HL-60 (cell line): ENCODE results near the gene SPACA4.
A peak's percentile ranks its signal among the peaks of the same experiment; 100 is the strongest.

Experiments used
- DNase-seq, 2 experiments: peaks; one replicate each; pipeline ENCODE4 v3.0.0-alpha.2; 2010 to 2020; ENCODE audit warnings: low read depth in 1 of 2, low spot score in 1 of 2
- H3K27ac ChIP-seq: fragments of 250-450 bp; sonication (Bioruptor Pico); replicated peaks from 2 replicates; pipeline ENCODE4 v1.5.1; 2020; ENCODE audit warnings: mild to moderate bottlenecking, moderate library complexity
- H3K27me3 ChIP-seq: fragments of 250-450 bp; sonication (Bioruptor Pico); 2 replicates; pipeline ENCODE4 v1.5.1; 2021; ENCODE audit warnings: mild to moderate bottlenecking, moderate library complexity; ENCODE audit not compliant: insufficient read depth, poor library complexity, severe bottlenecking
- H3K4me3 ChIP-seq: replicated peaks from 2 replicates; pipeline ENCODE4 v1.5.1; 2011; ENCODE audit warnings: mild to moderate bottlenecking, control low read depth, low read length; ENCODE audit not compliant: insufficient read depth
- CTCF ChIP-seq: IDR thresholded peaks from one replicate; pipeline ENCODE4 v1.5.1; 2011; ENCODE audit warnings: low read length, control low read depth, inconsistent platforms; ENCODE audit not compliant: insufficient read depth
- GABPA ChIP-seq: IDR thresholded peaks from 2 replicates; pipeline ENCODE4 v1.6.1; 2012; ENCODE audit warnings: low read depth
- POLR2AphosphoS5 ChIP-seq: IDR thresholded peaks from 2 replicates; pipeline ENCODE4 v1.6.1; 2012; ENCODE audit warnings: low read depth
- REST ChIP-seq: IDR thresholded peaks from 2 replicates; pipeline ENCODE4 v1.6.1; 2012; ENCODE audit warnings: low read depth; ENCODE audit not compliant: insufficient replicate concordance
- SPI1 ChIP-seq: IDR thresholded peaks from 2 replicates; pipeline ENCODE4 v1.6.1; 2012; ENCODE audit warnings: low read depth, mild to moderate bottlenecking, borderline replicate concordance

The SPACA4 gene

GRCh38 chr19:48578891-48579290, 27.7 kb upstream of the SPACA4 start:
- Histone ChIP-seq H3K27me3 (no peaks in the 10 kb centered on the region), H3K4me3 (no peak overlapping the region), H3K27ac (no peak overlapping the region)
- no peak for DNase-seq
- no peak for TF ChIP-seq CTCF
- no peak for TF ChIP-seq REST
- no peak for TF ChIP-seq SPI1
- no peak for TF ChIP-seq GABPA
- no peak for TF ChIP-seq POLR2AphosphoS5

GRCh38 chr19:48582168-48582567, 24.4 kb upstream of the SPACA4 start:
- Histone ChIP-seq H3K4me3 (no peak overlapping the region), H3K27ac (no peak overlapping the region), H3K27me3 (no peaks in the 10 kb centered on the region)
- no peak for DNase-seq
- no peak for TF ChIP-seq POLR2AphosphoS5
- no peak for TF ChIP-seq CTCF

GRCh38 chr19:48587387-48587786, 19.2 kb upstream of the SPACA4 start:
- no peak for TF ChIP-seq POLR2AphosphoS5
- no peak for TF ChIP-seq GABPA
- TF ChIP-seq REST: no peak
- no peak for TF ChIP-seq CTCF
- TF ChIP-seq SPI1: no peak
- DNase-seq: no peak

GRCh38 chr19:48588670-48589401, 17.7 kb upstream of the SPACA4 start:
- Histone ChIP-seq H3K27ac (no peak overlapping the region), H3K4me3 (peak overlapping the region; percentile 46)

More at GRCh38 chr19:48587387-48587786, 19.2 kb upstream of the SPACA4 start:
- Histone ChIP-seq H3K4me3 (no peak overlapping the region), H3K27me3 (no peaks in the 10 kb centered on the region), H3K27ac (no peak overlapping the region)

More at GRCh38 chr19:48588670-48589401, 17.7 kb upstream of the SPACA4 start:
- DNase-seq: peak; percentile 74 to 84
- TF ChIP-seq GABPA (no peak), CTCF (peak; percentile 81)
- no peaks in the 10 kb centered on the region for H3K27me3 ChIP-seq
